ENCODE results near the gene FUOM. TPM values are rescaled to one million over a fixed set of nuclear protein-coding genes. Genes with fewer than 3 reads are reported as not detected.
A peak's percentile ranks its signal among the peaks of the same experiment; 100 is the strongest.

Gene FUOM
- total and polyA plus RNA-seq, 2 of the 4 experiments (the other 2 are of a cell fraction) = 26.3 to 52.8 TPM

- WGBS, 2 experiments (ENCODE audit: extremely low coverage in 2 of 2, insufficient read length in 1 of 2) = 48% methylated on average over 10 of the region's 13 CpGs; no CpG with 5 or more reads in 1 of the 2 experiments
Observed at GRCh38 chr10:133350950-133351329, 6.9 kb downstream of the FUOM start.

More at GRCh38 chr10:133350950-133351329, 6.9 kb downstream of the FUOM start:
- no peak for DNase-seq
- no peaks in the 10 kb centered on the region for H3K9me3 ChIP-seq (ENCODE audit: control insufficient read depth, insufficient read depth, low read length)
- no peak overlapping the region for H2AK5ac ChIP-seq (ENCODE audit: low read depth, low read length)
- H4K5ac ChIP-seq (ENCODE audit: low read depth, low read length) = no peak overlapping the region
- H3K4me3 ChIP-seq (ENCODE audit: insufficient read depth, low read depth, low read length) = no peak overlapping the region
- H2BK20ac ChIP-seq (ENCODE audit: low read depth, low read length) = no peak overlapping the region
- CTCF ChIA-PET = no interaction called here
- H3K4me1 ChIP-seq (ENCODE audit: control insufficient read depth, insufficient read depth, low read length) = no peaks in the 10 kb centered on the region
- no peak overlapping the region for H3K4ac ChIP-seq (ENCODE audit: low read depth, low read length)
- dilution Hi-C loops (cut with HindIII; ENCODE audit: low sequenced_read_pairs, unreplicated experiment) = no loop called here
- no TSS peak for BruUV-seq (replicated peaks)
- no peak overlapping the region for H3K9ac ChIP-seq (ENCODE audit: low read depth, low read length)
- ATAC-seq (ENCODE audit: low read depth) = peak; percentile 8
- H3K79me1 ChIP-seq (ENCODE audit: low read depth in 1 of 2, low read length in 2 of 2) = no peaks in the 10 kb centered on the region
- POLR2A ChIA-PET (ENCODE audit: unreplicated experiment) = no interaction called here
- peaks cover 3% of the 10 kb centered on the region for H4K20me1 ChIP-seq (ENCODE audit: insufficient read depth, low read length)
- H2AFZ ChIP-seq (replicated peaks; ENCODE audit: low read length, poor library complexity) = peak overlapping the region; percentile 58
- no peak overlapping the region for H3K4me2 ChIP-seq (ENCODE audit: low read depth, low read length)
- no peak overlapping the region for H3K27ac ChIP-seq (ENCODE audit: insufficient read depth, low read length)
- H2BK15ac ChIP-seq (ENCODE audit: low read depth, low read length) = no peak overlapping the region
- H2AK9ac ChIP-seq (replicated peaks; ENCODE audit: low read depth, low read length, poor library complexity) = no peak overlapping the region
- H3K14ac ChIP-seq (replicated peaks; ENCODE audit: low read depth, low read length) = no peak overlapping the region
- no peak overlapping the region for H4K91ac ChIP-seq (ENCODE audit: insufficient read depth, low read depth, low read length)
- no peak overlapping the region for H4K8ac ChIP-seq (ENCODE audit: low read depth in 2 of 2, low read length in 2 of 2)
- H3K36me3 ChIP-seq (ENCODE audit: control insufficient read depth, insufficient read depth, low read length) = peaks cover 2% of the 10 kb centered on the region; the same call in 1 of the 2 replicates
- no peak overlapping the region for H2BK120ac ChIP-seq (ENCODE audit: low read depth, low read length)
- TF ChIP-seq RCOR1 (IDR thresholded peaks at IDR 0.05; ENCODE audit: insufficient replicate concordance, low read length) = no peak
- no peak for TF ChIP-seq RAD21 (IDR thresholded peaks at IDR 0.05; ENCODE audit: low read length)
- no peak for TF ChIP-seq POLR2A (IDR thresholded peaks at IDR 0.05; ENCODE audit: low read depth, low read length)
- no peak for TF ChIP-seq MXI1 (IDR thresholded peaks at IDR 0.05; ENCODE audit: borderline replicate concordance, low read depth, low read length)
- TF ChIP-seq CEBPB (IDR thresholded peaks at IDR 0.05; ENCODE audit: low read depth, low read length) = no peak
- TF ChIP-seq NFE2L2 (IDR thresholded peaks at IDR 0.05; ENCODE audit: low read depth, low read length) = no peak
- no peak for TF ChIP-seq RFX5 (IDR thresholded peaks at IDR 0.05; ENCODE audit: low read depth, low read length)
- TF ChIP-seq CTCF (conservative IDR thresholded peaks at IDR 0.05; ENCODE audit: low read depth, low read length) = no peak
- TF ChIP-seq FOS (IDR thresholded peaks at IDR 0.05; ENCODE audit: low read depth, low read length) = no peak
- TF ChIP-seq USF2 (IDR thresholded peaks at IDR 0.05; ENCODE audit: low read depth, low read length) = no peak
- no peak for TF ChIP-seq MAFK (IDR thresholded peaks at IDR 0.05; ENCODE audit: low read depth, low read length)
- no peak for TF ChIP-seq ELK1 (IDR thresholded peaks at IDR 0.05; ENCODE audit: borderline replicate concordance, low read depth, low read length)
- no peak for TF ChIP-seq CHD1 (IDR thresholded peaks at IDR 0.05; ENCODE audit: low read depth, low read length)
- TF ChIP-seq BHLHE40 (IDR thresholded peaks at IDR 0.05; ENCODE audit: low read depth, low read length) = no peak
- TF ChIP-seq MAZ (IDR thresholded peaks at IDR 0.05; ENCODE audit: borderline replicate concordance, low read depth, low read length) = no peak
- no peak for TF ChIP-seq SMC3 (IDR thresholded peaks at IDR 0.05; ENCODE audit: low read depth, low read length)
- 0 out of 2 replicates have a peak, but pooled peaks cover 5% of the 10 kb centered on the region for H3K9me1 ChIP-seq (ENCODE audit: insufficient read depth, low read length)
- H3K23ac ChIP-seq (ENCODE audit: low read depth, low read length) = no peak overlapping the region
- intact Hi-C loops (cut with micrococcal nuclease) = no loop called here
- peaks cover 3% of the 10 kb centered on the region; the same call in 1 of the 2 replicates for H3K27me3 ChIP-seq (ENCODE audit: control insufficient read depth, insufficient read depth, low read length)
- H2BK5ac ChIP-seq (ENCODE audit: low read depth, low read length, poor library complexity, severe bottlenecking) = no peak overlapping the region
- H3K56ac ChIP-seq (ENCODE audit: extremely low read depth, insufficient read depth, low read length) = no peak overlapping the region
- H3K18ac ChIP-seq (ENCODE audit: low read depth, low read length) = no peak overlapping the region
- in situ Hi-C loops (cut with MboI; ENCODE audit: low sequenced_read_pairs) = no loop called here
